Transverse colon (tissue), 4 donors: ENCODE data around the gene SHROOM1. TPM values are rescaled to one million over a fixed set of nuclear protein-coding genes. Genes with fewer than 3 reads are reported as not detected.
"Not testable (repeated sequence)": the region's sequence is repeated elsewhere in the genome, so short reads cannot be mapped to it uniquely, and the experiment has no call there.

ENCODE experiments used
- DNase-seq: peaks from one replicate; pipeline ENCODE4 v3.0.0-alpha.2; 2019
- H3K27ac ChIP-seq, 4 donors: fragments of 200-600 bp; sonication (generic); 2 replicates each; pipeline ENCODE4 v1.5.1; 2016 to 2018; ENCODE audit warnings: inconsistent platforms in 4 of 4
- H3K27me3 ChIP-seq: fragments of 200-600 bp; sonication (generic); 2 replicates; pipeline ENCODE4 v1.5.1; 2017; ENCODE audit warnings: inconsistent platforms
- H3K36me3 ChIP-seq, 4 donors: fragments of 200-600 bp; sonication (generic); 2 replicates each; pipeline ENCODE4 v1.5.1; 2017 to 2019; ENCODE audit warnings: inconsistent platforms in 4 of 4
- H3K4me1 ChIP-seq, 4 donors: fragments of 200-600 bp; sonication (generic); 2 replicates each; pipeline ENCODE4 v1.5.1; 2017 to 2020; ENCODE audit warnings: inconsistent platforms in 4 of 4
- H3K4me3 ChIP-seq, 4 donors: fragments of 200-600 bp; sonication (generic); 1 replicate in 1 of 4; 2 replicates in 3 of 4; pipeline versions ENCODE4 v1.5.1 to v1.6.1; 2017 to 2019; ENCODE audit warnings: inconsistent platforms in 4 of 4
- H3K9me3 ChIP-seq, 2 donors: fragments of 200-600 bp; sonication (generic); 2 replicates each; pipeline ENCODE4 v1.5.1; 2017 to 2019; ENCODE audit warnings: inconsistent platforms in 2 of 2
- CTCF ChIP-seq, 5 experiments: fragments of 200-600 bp in 3 of 5; fragments of 450-650 bp in 2 of 5; sonication (generic) in 3 of 5; IDR thresholded peaks; 1 replicate in 2 of 5; 2 replicates in 3 of 5; pipeline ENCODE4 v1.5.1; 2016 to 2017; ENCODE audit warnings: antibody characterized with exemption in 5 of 5, inconsistent platforms in 3 of 5, mild to moderate bottlenecking in 2 of 5, moderate library complexity in 1 of 5
- EP300 ChIP-seq: sonication (generic); formaldehyde crosslinking; IDR thresholded peaks from one replicate; pipeline ENCODE4 v1.6.1; 2017; ENCODE audit warnings: antibody characterized with exemption, low read depth
- POLR2A ChIP-seq: fragments of 450-650 bp; IDR thresholded peaks from one replicate; pipeline ENCODE4 v1.6.1; 2016; ENCODE audit warnings: antibody characterized with exemption, mild to moderate bottlenecking, moderate library complexity
- POLR2AphosphoS5 ChIP-seq, 3 donors: sonication (generic); formaldehyde crosslinking; IDR thresholded peaks; one replicate each; pipeline ENCODE4 v1.6.1; 2016; ENCODE audit warnings: antibody characterized with exemption in 3 of 3
- WGBS, 2 donors: methylation state at CpG; one replicate each; pipeline ENCODE4 v1.1.5; 2018; ENCODE audit warnings: low coverage in 1 of 2; 5-methylcytosine and 5-hydroxymethylcytosine counted together
- in situ Hi-C, 4 donors: fragments of 200-750 bp; cut with MboI; loops; one replicate each; pipeline versions ENCODE4 v1.15.0 to v1.15.1; 2017; ENCODE audit warnings: low sequenced_read_pairs in 3 of 4, low pct_ligation_motif_present in 1 of 4, low pct_unique_long_range_greater_than_20kb in 1 of 4
- intact Hi-C: fragments of 100-400 bp; cut with DNase I; formaldehyde crosslinking; loops from one replicate; pipeline ENCODE4 v1.15.1; 2023; ENCODE audit warnings: low total_unique reads
- total RNA-seq, 4 donors: library from RNA; depleted of rRNA; stranded (reverse); fragments of >200 nt; gene quantifications; one replicate each; pipeline ENCODE4 v1.1.0, GENCODE V29; 2016

Gene SHROOM1
- total RNA-seq, 4 donors from 2014 or later: 65.3 to 244 (median 77.3) TPM

DNA sequence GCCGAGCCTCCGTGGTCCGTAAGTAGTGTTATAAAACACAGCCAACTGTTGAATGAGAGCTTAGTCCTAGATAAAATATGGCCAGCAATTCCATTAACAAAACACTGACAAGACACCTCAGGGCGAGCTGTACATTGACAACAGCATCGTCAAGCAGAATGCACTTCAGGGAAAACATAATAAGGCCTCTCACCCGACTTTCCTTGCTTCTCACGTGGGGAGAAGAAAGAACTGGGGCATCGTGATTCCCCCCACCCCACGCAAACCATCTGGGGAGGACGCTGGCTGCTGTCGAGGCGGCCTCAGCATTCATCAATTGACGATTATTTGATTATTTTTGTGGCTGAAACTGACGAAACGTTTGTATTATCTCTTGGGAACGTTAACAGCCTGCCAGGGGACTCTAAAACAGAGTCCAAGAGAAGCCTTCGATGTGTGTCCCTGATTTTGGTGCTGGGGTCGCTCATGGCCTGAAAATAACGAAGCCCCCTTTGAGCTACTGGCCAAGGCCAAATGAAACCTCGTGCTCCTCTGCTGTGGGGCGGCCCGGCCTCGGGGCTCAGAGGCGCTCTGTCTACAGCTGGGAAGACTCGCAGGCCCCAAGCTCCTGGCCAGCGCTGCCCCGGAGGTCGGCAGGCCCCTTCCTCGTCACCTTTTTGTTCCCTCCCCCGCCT is 35.4 kb upstream of the SHROOM1 start:
- H3K4me1 ChIP-seq: peaks cover 0 to 23% (median 17%) of the 10 kb centered on the region in 4 donors
- intact Hi-C loops: no loop called here
- in situ Hi-C loops: no loop called here
- TF ChIP-seq POLR2A (no peak), CTCF (IDR thresholded peaks at IDR 0.05) (peak in 1 of 5 experiments; percentile 27), EP300 (no peak), POLR2AphosphoS5 (IDR thresholded peaks at IDR 0.05) (no peak)
- no peak for DNase-seq
- H3K27ac ChIP-seq: peak overlapping the region; percentile 96 to 99 (median 97)
- no peaks in the 10 kb centered on the region for H3K36me3 ChIP-seq
- no peaks in the 10 kb centered on the region for H3K27me3 ChIP-seq
- 37 to 67% methylated on average over 13 to 30 of the region's 30 CpGs for WGBS, 2 donors
- peak overlapping the region; percentile 40 to 93 (median 86) for H3K4me3 ChIP-seq
- H3K9me3 ChIP-seq: no peaks in the 10 kb centered on the region

- Histone ChIP-seq H3K9me3 (no peaks in the 10 kb centered on the region), H3K36me3 (no peaks in the 10 kb centered on the region), H3K4me1 (peaks cover 0 to 5% (median 2%) of the 10 kb centered on the region in 4 donors), H3K4me3 (no peak overlapping the region), H3K27me3 (no peaks in the 10 kb centered on the region), H3K27ac (no peak overlapping the region)
- 37 to 55% methylated on average over 3 to 5 of the region's 5 CpGs for WGBS, 2 donors
- TF ChIP-seq CTCF (IDR thresholded peaks at IDR 0.05) (no peak), EP300 (no peak), POLR2A (no peak), POLR2AphosphoS5 (IDR thresholded peaks at IDR 0.05) (no peak)
- DNase-seq: no peak
- in situ Hi-C loops (no loop called here), intact Hi-C loops (no loop called here)
These were observed 30.3 kb upstream of the SHROOM1 start for GRCh38 chr5:132860742-132861141.

DNA sequence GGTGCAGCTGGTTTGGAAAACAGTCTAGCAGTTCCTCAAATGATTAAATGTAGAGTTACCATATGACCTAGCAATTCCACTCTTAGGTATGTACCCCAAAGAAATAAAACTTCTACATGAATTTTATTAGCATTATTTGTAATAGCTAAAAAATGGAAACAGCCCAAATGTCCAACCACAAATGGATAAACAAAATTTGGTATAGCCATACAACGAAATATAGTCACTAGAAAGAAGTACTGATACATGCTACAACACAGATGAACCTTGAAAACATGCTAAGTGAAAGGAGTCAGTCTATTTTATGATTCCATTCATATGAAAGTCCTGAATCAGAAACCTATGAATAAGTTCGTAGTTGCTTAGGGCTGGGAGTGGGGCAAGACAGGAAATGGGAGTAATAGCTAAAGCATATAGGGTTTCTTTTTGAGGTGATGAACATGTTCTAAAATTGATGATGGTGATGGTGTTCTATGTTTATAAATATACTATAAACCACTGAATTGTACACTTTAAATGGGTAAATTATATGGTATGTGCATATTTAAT is 29.5 kb upstream of the SHROOM1 start:
- no peak overlapping the region for H3K4me3 ChIP-seq
- intact Hi-C loops: no loop called here
- 73 to 79% methylated on average over 2 of the region's 2 CpGs for WGBS, 2 donors
- no peaks in the 10 kb centered on the region for H3K27me3 ChIP-seq
- H3K36me3 ChIP-seq: no peaks in the 10 kb centered on the region
- in situ Hi-C loops: no loop called here
- no peak for DNase-seq
- TF ChIP-seq POLR2A (no peak), CTCF (IDR thresholded peaks at IDR 0.05) (no peak), POLR2AphosphoS5 (IDR thresholded peaks at IDR 0.05) (no peak), EP300 (no peak)
- H3K4me1 ChIP-seq: no peaks in the 10 kb centered on the region
- no peaks in the 10 kb centered on the region for H3K9me3 ChIP-seq
- no peak overlapping the region for H3K27ac ChIP-seq

- no peaks in the 10 kb centered on the region for H3K36me3 ChIP-seq
- DNase-seq: no peak
- H3K4me3 ChIP-seq: no peak overlapping the region
- H3K27ac ChIP-seq: no peak overlapping the region
- intact Hi-C loops: no loop called here
- in situ Hi-C loops: no loop called here
- TF ChIP-seq POLR2A: no peak
- TF ChIP-seq CTCF (IDR thresholded peaks at IDR 0.05): no peak
- no peak for TF ChIP-seq POLR2AphosphoS5 (IDR thresholded peaks at IDR 0.05)
- TF ChIP-seq EP300: no peak
- no peaks in the 10 kb centered on the region for H3K27me3 ChIP-seq
- 84 to 100% methylated on average over 2 to 3 of the region's 3 CpGs for WGBS, 2 donors
- H3K9me3 ChIP-seq: no peaks in the 10 kb centered on the region
- H3K4me1 ChIP-seq: no peaks in the 10 kb centered on the region
These were observed 25.6 kb upstream of the SHROOM1 start for GRCh38 chr5:132856011-132856410.

DNA sequence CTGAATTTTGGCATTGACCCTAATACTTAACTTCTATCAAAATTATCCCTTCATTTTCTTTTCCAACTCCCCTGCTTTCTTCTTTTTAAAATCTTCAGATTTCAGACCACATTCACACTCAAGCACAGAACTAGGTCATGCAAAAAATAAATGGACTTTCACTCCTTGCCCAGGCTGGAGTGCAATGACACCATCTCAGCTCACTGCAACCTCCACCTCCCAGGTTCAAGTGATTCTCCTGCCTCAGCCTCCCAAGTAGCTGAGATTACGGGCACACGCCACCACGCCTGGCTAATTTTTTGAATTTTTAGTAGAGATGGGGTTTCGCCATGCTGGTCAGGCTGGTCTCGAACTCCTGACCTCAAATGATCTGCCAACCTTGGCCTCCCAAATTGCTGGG is 24.5 kb upstream of the SHROOM1 start:
- H3K4me1 ChIP-seq, H3K4me3 ChIP-seq, in situ Hi-C loops, H3K27me3 ChIP-seq, intact Hi-C loops, DNase-seq, H3K9me3 ChIP-seq, H3K36me3 ChIP-seq, H3K27ac ChIP-seq: not testable (repeated sequence)
- 73 to 98% methylated on average over 3 to 5 of the region's 5 CpGs for WGBS, 2 donors
